WTC11 (cell line): Measurements from ENCODE around the gene CDH3. TPM values are rescaled to one million over a fixed set of nuclear protein-coding genes. Genes with fewer than 3 reads are reported as not detected.

Experiments
- ATAC-seq: fragments of 200-7000 bp; cut with Tn5 transposase; 2 replicates; pipeline ENCODE4 v1.10.0; 2021; ENCODE audit warnings: mild to moderate bottlenecking, moderate library complexity
- CTCF ChIA-PET: fragments of 300-600 bp; sonication (Branson Sonifier 250); formaldehyde crosslinking; loops from one replicate; lab custom pipeline; 2021; ENCODE audit warnings: antibody characterized with exemption; lab: Charles Lee
- POLR2A ChIA-PET: fragments of 350-600 bp; sonication (Branson Sonifier 250); formaldehyde crosslinking; loops from one replicate; lab custom pipeline; 2021; ENCODE audit warnings: antibody characterized with exemption; lab: Charles Lee
- DNase-seq: peaks from one replicate; pipeline ENCODE4 v3.0.0; 2021; ENCODE audit warnings: low spot score
- H3K27ac Mint-ChIP-seq: 2 replicates; pipeline ENCODE4 v1.8.0; 2021; ENCODE audit warnings: mixed read lengths
- H3K27me3 Mint-ChIP-seq: 2 replicates; pipeline ENCODE4 v1.8.0; 2021; ENCODE audit warnings: low read depth, mild to moderate bottlenecking, moderate library complexity, mixed read lengths
- H3K36me3 Mint-ChIP-seq: 2 replicates; pipeline ENCODE4 v1.8.0; 2021; ENCODE audit warnings: mixed read lengths
- H3K4me1 Mint-ChIP-seq: 2 replicates; pipeline ENCODE4 v1.8.0; 2022; ENCODE audit warnings: mixed read lengths
- H3K4me3 Mint-ChIP-seq: 2 replicates; pipeline ENCODE4 v1.8.0; 2021; ENCODE audit warnings: mild to moderate bottlenecking, moderate library complexity, mixed read lengths
- H3K9me3 Mint-ChIP-seq: 2 replicates; pipeline ENCODE4 v1.8.0; 2021; ENCODE audit warnings: mixed read lengths
- ATF6 ChIP-seq: sonication (generic); formaldehyde crosslinking; IDR thresholded peaks from 2 replicates; pipeline ENCODE4 v1.8.1; 2023; ENCODE audit warnings: mild to moderate bottlenecking, missing genetic modification reagents
- FOXK1 ChIP-seq: sonication (generic); formaldehyde crosslinking; IDR thresholded peaks from 2 replicates; pipeline ENCODE4 v1.8.0; 2022; ENCODE audit warnings: mild to moderate bottlenecking, moderate library complexity, missing genetic modification reagents
- MAX ChIP-seq: sonication (generic); formaldehyde crosslinking; IDR thresholded peaks from 2 replicates; pipeline ENCODE4 v1.8.0; 2022; ENCODE audit warnings: mild to moderate bottlenecking, missing genetic modification reagents
- NR3C1 ChIP-seq: sonication (generic); formaldehyde crosslinking; conservative IDR thresholded peaks from 2 replicates; pipeline ENCODE4 v1.8.1; 2023; ENCODE audit warnings: low read depth, mild to moderate bottlenecking, missing genetic modification reagents
- RORB ChIP-seq: fragments of 250-450 bp; sonication (Bioruptor Pico); IDR thresholded peaks from 2 replicates; pipeline ENCODE4 v1.9.0; 2021; ENCODE audit warnings: mild to moderate bottlenecking
- SOX15 ChIP-seq: fragments of 250-450 bp; sonication (Bioruptor Pico); IDR thresholded peaks from 2 replicates; pipeline ENCODE4 v1.9.0; 2021; ENCODE audit warnings: mild to moderate bottlenecking
- TP53 ChIP-seq: sonication (generic); formaldehyde crosslinking; IDR thresholded peaks from 2 replicates; pipeline ENCODE4 v1.8.1; 2023; ENCODE audit warnings: mild to moderate bottlenecking, missing genetic modification reagents
- ZNF138 ChIP-seq: sonication (generic); formaldehyde crosslinking; conservative IDR thresholded peaks from 2 replicates; pipeline ENCODE4 v1.8.1; 2022; ENCODE audit warnings: mild to moderate bottlenecking, moderate library complexity, missing genetic modification reagents
- ZNF317 ChIP-seq: sonication (generic); formaldehyde crosslinking; IDR thresholded peaks from 2 replicates; pipeline ENCODE4 v1.8.1; 2023; ENCODE audit warnings: low read depth, mild to moderate bottlenecking, moderate library complexity, missing genetic modification reagents, borderline replicate concordance
- ZNF423 ChIP-seq: fragments of 250-450 bp; sonication (Bioruptor Pico); IDR thresholded peaks from 2 replicates; pipeline ENCODE4 v2.1.2; 2022; ENCODE audit warnings: mild to moderate bottlenecking, moderate library complexity
- total RNA-seq: library from RNA; stranded (reverse); gene quantifications from 3 replicates; pipeline ENCODE4 v1.2.3, GENCODE V29; 2021
- TF ChIP-seq, protein P1 (sequence below): sonication (generic); formaldehyde crosslinking; IDR thresholded peaks from 2 replicates; pipeline ENCODE4 v1.8.1; 2022; ENCODE audit warnings: low read depth, mild to moderate bottlenecking, moderate library complexity, missing genetic modification reagents, borderline replicate concordance
- TF ChIP-seq, protein P2 (sequence below): sonication (generic); formaldehyde crosslinking; IDR thresholded peaks from 2 replicates; pipeline ENCODE4 v1.8.1; 2023; ENCODE audit warnings: mild to moderate bottlenecking, missing genetic modification reagents, moderate library complexity
- TF ChIP-seq, protein P3 (sequence below): fragments of 250-450 bp; sonication (Bioruptor Pico); IDR thresholded peaks from 2 replicates; pipeline ENCODE4 v1.9.0; 2021; ENCODE audit warnings: mild to moderate bottlenecking
- TF ChIP-seq, protein P4 (sequence below): sonication (generic); formaldehyde crosslinking; IDR thresholded peaks from 2 replicates; pipeline ENCODE4 v1.8.1; 2023; ENCODE audit warnings: mild to moderate bottlenecking, moderate library complexity, missing genetic modification reagents
- TF ChIP-seq, protein P5 (sequence below): fragments of 250-450 bp; sonication (Bioruptor Pico); conservative IDR thresholded peaks from 2 replicates; pipeline ENCODE4 v1.9.0; 2021; ENCODE audit warnings: mild to moderate bottlenecking
- TF ChIP-seq, protein P6 (sequence below): sonication (generic); formaldehyde crosslinking; IDR thresholded peaks from 2 replicates; pipeline ENCODE4 v1.8.0; 2022; ENCODE audit warnings: mild to moderate bottlenecking, missing genetic modification reagents

The CDH3 gene
- total RNA-seq, 1 experiment from 2014 or later: 128 TPM

DNA sequence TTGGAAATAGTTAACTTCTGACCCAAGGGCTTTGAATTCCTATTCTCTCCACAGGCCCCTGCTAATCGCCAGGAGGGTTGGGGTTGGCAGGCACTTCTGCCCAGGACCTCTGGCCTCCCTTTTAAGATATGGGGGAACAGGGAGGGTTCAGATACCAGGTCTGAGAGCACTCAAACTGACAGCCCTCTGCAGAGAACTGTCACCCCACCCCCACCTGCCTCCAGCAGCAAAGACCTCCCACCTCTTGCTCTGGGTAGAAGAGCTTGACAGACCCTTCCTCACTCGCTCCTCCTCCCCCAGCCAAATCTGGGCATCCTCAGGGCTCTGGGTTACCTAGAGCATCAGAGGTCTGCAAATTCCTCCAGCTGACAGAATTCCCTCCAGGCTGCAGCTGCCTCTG, 11.6 kb downstream of the CDH3 start (continued):
- TF ChIP-seq, protein P1, sequence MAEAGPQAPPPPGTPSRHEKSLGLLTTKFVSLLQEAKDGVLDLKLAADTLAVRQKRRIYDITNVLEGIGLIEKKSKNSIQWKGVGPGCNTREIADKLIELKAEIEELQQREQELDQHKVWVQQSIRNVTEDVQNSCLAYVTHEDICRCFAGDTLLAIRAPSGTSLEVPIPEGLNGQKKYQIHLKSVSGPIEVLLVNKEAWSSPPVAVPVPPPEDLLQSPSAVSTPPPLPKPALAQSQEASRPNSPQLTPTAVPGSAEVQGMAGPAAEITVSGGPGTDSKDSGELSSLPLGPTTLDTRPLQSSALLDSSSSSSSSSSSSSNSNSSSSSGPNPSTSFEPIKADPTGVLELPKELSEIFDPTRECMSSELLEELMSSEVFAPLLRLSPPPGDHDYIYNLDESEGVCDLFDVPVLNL (CRISPR knock-in tag): no peak
- TF ChIP-seq ZNF138 (CRISPR knock-in tag) (no peak), ZNF423 (CRISPR knock-in tag) (no peak), ZNF317 (CRISPR knock-in tag) (no peak)
- TF ChIP-seq, protein P2, sequence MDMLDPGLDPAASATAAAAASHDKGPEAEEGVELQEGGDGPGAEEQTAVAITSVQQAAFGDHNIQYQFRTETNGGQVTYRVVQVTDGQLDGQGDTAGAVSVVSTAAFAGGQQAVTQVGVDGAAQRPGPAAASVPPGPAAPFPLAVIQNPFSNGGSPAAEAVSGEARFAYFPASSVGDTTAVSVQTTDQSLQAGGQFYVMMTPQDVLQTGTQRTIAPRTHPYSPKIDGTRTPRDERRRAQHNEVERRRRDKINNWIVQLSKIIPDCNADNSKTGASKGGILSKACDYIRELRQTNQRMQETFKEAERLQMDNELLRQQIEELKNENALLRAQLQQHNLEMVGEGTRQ (CRISPR knock-in tag): no peak
- TF ChIP-seq, protein P3, sequence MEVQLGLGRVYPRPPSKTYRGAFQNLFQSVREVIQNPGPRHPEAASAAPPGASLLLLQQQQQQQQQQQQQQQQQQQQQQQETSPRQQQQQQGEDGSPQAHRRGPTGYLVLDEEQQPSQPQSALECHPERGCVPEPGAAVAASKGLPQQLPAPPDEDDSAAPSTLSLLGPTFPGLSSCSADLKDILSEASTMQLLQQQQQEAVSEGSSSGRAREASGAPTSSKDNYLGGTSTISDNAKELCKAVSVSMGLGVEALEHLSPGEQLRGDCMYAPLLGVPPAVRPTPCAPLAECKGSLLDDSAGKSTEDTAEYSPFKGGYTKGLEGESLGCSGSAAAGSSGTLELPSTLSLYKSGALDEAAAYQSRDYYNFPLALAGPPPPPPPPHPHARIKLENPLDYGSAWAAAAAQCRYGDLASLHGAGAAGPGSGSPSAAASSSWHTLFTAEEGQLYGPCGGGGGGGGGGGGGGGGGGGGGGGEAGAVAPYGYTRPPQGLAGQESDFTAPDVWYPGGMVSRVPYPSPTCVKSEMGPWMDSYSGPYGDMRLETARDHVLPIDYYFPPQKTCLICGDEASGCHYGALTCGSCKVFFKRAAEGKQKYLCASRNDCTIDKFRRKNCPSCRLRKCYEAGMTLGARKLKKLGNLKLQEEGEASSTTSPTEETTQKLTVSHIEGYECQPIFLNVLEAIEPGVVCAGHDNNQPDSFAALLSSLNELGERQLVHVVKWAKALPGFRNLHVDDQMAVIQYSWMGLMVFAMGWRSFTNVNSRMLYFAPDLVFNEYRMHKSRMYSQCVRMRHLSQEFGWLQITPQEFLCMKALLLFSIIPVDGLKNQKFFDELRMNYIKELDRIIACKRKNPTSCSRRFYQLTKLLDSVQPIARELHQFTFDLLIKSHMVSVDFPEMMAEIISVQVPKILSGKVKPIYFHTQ (CRISPR knock-in tag): no peak
- TF ChIP-seq, protein P4, sequence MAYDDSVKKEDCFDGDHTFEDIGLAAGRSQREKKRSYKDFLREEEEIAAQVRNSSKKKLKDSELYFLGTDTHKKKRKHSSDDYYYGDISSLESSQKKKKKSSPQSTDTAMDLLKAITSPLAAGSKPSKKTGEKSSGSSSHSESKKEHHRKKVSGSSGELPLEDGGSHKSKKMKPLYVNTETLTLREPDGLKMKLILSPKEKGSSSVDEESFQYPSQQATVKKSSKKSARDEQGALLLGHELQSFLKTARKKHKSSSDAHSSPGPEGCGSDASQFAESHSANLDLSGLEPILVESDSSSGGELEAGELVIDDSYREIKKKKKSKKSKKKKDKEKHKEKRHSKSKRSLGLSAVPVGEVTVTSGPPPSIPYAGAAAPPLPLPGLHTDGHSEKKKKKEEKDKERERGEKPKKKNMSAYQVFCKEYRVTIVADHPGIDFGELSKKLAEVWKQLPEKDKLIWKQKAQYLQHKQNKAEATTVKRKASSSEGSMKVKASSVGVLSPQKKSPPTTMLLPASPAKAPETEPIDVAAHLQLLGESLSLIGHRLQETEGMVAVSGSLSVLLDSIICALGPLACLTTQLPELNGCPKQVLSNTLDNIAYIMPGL (CRISPR knock-in tag): no peak

DNA sequence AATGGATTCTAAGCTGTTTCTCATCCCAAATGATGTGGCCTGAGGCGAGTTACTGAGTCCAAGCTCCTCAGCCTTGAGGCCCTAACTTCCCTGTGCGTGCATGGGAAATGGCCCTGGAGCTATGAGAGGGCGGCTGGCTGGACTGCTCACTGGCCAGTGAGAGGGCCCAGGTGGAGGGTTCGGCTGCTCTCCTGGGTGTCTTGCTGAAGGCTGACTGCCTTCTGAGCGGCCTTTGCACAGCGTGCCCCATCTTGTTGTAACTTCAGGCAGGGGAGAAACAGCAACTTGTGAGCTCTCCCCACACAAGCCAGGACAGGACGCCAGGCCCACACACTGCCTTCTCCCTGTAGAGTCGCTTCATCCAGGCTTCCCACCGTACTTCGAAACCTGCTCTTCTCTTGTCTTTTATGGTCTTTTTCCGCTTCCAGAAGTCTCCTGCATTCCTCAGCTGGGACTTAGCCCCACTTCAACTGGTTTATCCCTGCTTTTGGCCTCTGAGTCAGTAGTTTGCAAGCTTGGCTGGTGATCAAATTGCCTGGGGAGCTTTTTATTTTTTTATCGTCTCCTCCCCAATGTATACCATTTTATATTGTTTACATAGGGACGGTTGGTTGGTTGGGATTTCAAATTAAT, 13.3 kb downstream of the CDH3 start:
- peak overlapping the region; percentile 74 for H3K27ac Mint-ChIP-seq
- H3K9me3 Mint-ChIP-seq: peaks cover 4% of the 10 kb centered on the region; the same call in 1 of the 2 replicates
- peaks cover 23% of the 10 kb centered on the region for H3K4me1 Mint-ChIP-seq
- no peak for ATAC-seq
- ChIA-PET POLR2A (interaction anchor here (0.7 to 1.2 kb wide), 2 partner anchors 14 to 17 kb away, joined by 8 to 11 read pairs; no protein-coding TSS in a partner anchor), CTCF (interaction anchor here (0.6 to 1.4 kb wide), 4 partner anchors 16 to 148 kb away, joined by 3 to 6 read pairs (median 4); no protein-coding TSS in a partner anchor)
- no peaks in the 10 kb centered on the region for H3K27me3 Mint-ChIP-seq
- H3K36me3 Mint-ChIP-seq: peaks cover 13% of the 10 kb centered on the region
- no peak for DNase-seq
- H3K4me3 Mint-ChIP-seq: no peak overlapping the region
- TF ChIP-seq NR3C1 (no peak), SOX15 (no peak), RORB (CRISPR knock-in tag) (no peak), ZNF317 (CRISPR knock-in tag) (no peak), ATF6 (CRISPR knock-in tag) (no peak), TP53 (no peak), MAX (no peak), FOXK1 (CRISPR knock-in tag) (no peak)
- TF ChIP-seq, protein P1 (CRISPR knock-in tag): no peak
- TF ChIP-seq, protein P5, sequence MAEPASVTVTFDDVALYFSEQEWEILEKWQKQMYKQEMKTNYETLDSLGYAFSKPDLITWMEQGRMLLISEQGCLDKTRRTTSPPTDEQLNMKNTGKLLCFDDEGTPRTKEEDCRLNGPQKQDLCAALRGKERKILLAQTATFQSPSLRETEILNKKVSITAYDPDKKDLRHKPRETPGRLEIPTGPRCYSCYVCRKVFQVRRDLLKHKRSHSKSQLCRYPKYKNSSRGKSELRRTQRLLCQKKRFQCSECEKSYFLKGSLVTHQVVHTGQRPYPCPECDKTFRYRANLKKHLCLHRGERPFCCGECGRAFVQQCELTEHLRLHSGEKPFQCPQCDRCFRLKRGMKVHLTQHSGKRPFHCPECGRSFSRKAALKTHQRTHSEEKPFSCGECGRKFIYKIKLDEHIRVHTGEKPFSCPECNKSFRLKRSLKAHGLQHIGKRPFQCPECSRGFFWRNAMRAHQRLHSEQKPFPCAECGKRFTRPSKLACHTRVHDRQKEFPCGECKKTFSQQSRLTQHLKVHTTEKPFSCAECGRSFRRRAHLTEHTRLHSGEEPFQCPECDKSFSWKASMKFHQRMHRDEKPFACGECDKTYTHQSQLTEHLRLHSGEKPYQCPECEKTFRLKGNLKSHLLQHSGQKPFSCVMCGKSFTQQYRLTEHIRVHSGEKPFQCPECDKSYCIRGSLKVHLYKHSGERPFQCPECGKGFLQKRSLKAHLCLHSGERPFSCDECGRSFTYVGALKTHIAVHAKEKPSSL (CRISPR knock-in tag): no peak
- TF ChIP-seq, protein P6, sequence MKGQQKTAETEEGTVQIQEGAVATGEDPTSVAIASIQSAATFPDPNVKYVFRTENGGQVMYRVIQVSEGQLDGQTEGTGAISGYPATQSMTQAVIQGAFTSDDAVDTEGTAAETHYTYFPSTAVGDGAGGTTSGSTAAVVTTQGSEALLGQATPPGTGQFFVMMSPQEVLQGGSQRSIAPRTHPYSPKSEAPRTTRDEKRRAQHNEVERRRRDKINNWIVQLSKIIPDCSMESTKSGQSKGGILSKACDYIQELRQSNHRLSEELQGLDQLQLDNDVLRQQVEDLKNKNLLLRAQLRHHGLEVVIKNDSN (CRISPR knock-in tag): no peak
